HG03045 (cell line): Measurements from ENCODE around the gene SEMA4C.

Experiments used
- ATAC-seq: cut with Tn5 transposase; IDR thresholded peaks from one replicate; pipeline ENCODE4 v1.9.1; 2021; ENCODE audit warnings: mild to moderate bottlenecking, moderate library complexity; ENCODE audit not compliant: unreplicated experiment

The SEMA4C gene

DNA sequence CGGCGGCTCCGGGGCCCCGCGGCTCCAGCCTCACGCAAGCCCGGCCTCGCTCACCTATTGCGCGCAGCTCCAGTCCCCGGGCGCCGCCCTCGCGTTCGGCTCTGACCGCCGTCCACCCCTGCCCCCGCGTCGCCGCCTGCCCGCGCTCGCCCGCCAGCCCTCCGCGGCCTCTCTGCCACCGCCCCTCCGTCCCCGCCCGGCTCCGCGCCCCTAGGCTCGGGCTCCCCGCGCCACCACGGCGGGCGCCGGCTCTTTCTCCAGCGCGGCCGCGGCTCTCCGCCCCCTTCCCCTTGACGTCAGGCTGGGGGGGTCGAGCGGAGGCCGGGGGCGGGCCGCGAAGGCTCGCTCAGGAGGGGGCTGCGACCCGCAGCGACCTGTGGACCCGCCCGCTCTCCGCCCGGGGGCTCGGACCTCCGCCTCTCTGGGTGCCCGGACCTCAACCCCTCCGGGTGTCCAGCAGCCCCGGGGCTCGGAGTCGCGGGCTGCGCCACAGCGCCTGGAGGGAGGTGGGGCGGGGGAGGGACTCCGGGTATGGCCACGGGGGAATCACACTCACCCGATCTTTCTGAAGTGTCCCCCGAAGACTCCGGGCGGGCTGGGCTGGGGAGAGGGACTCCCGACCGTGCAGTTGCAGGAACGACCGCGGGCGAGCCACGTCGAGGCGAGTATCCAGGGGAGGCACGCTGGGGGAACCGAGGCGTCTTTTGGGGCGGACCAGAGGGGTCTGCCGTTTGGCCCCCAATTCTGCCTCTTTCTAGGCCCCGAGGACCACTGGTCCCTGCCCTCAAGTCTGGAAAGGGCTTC lies at the start of gene SEMA4C:
SEMA4C (minus strand) TSS at position 259 of the 804 bp plus-strand sequence. CDS start 2,194 bp downstream, outside the sequence.
- ATAC-seq = no peak

- ATAC-seq = no peak
These were observed 49.1 kb upstream of the SEMA4C start for GRCh38 chr2:96918754-96919550.

DNA sequence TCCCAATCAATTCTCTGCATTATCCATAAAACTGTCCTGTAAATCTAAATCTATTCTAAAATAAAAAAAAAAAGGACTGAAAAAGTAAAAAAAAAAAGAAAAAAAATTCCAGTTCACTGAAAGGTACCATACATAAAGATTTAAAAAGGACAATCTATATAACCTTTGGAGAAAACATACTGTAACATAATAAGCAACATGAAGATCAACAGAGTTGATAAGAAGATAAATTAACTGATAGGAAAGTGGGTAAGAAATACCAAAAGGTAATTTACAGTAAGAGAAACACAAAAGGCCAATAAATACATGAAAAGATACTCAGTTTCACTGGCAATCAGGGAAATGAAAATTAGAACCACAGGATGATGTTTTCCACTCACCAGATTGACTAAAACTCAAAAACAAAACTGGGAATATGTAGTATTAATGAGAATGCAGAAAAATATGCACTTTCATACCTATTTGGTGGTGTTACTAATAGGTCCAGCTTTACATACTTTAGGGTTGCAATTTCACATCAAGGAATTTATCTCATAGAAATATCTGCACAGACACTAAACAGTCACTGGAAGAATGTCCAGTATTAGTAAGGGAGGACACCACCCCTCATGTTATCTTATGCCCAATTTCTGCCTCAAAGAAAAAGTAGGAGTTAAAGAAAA lies 48.3 kb upstream of the SEMA4C start:
- ATAC-seq = no peak

DNA sequence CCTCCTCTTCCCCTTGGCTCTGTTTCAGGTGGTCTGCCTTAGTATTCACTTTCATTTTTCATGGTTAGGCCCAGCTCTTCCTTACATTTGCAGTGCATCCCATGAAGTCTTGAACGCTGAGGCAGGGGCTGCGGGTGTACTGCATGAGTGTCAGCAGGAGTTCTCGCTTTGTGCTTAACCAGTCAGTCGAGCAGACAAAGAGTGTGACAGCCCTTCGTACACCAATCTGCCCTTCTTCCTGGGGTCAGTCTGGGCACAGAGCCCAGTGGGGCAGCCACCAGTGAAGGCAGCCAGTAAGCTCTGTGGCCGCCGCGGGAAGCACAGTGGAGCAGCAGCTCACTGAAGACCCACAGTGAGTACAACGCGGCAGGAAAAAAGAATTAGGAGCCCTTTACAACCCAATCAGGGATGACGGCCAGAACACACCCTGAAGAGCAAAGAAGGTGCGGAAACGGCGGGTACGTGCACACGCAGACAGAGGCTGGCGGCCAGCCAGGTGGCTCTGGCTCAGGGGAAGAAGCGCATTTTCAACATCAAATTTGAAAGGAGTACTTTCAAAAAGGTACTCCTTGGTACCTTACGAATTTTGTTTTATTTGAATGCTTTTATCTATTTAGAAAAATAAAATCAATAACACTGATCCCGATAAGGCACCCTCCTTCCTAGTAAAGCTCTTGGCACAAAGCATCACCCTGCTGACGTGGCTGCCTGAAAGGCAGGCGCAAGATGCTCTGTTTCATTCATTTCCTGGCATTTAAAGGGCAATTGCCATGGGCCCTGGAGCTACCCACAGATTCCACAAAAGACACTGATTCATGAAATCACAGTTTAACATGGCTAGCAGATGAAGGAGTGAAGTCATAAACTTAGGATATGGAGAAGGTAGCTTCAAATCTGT lies 47.0 kb upstream of the SEMA4C start:
- ATAC-seq = no peak

DNA sequence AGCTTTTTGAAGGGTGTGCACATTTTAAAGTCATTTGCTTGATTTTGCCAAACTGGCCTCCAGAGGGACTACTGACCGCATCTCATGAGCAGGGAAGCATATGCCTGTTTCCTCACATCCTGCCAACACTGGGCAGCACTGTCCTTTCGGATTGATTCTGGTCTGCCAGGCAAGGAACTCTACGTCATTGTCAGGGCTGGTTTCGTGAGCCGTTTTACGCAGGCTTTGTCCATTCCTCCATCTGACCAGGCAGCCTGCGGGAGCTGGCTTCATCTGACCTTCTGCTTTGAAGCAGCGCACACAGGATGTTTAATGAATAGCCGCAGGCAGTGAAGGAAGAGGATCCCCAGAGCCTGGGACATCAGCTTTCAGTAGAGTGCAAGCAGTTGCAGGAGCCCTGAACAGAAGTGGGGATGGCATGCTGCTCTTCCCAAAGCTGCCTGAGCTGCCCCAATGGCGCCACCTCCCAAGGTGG lies 46.3 kb upstream of the SEMA4C start:
- ATAC-seq = no peak

- no peak for ATAC-seq
These were observed 44.5 kb upstream of the SEMA4C start for GRCh38 chr2:96914332-96914731.

DNA sequence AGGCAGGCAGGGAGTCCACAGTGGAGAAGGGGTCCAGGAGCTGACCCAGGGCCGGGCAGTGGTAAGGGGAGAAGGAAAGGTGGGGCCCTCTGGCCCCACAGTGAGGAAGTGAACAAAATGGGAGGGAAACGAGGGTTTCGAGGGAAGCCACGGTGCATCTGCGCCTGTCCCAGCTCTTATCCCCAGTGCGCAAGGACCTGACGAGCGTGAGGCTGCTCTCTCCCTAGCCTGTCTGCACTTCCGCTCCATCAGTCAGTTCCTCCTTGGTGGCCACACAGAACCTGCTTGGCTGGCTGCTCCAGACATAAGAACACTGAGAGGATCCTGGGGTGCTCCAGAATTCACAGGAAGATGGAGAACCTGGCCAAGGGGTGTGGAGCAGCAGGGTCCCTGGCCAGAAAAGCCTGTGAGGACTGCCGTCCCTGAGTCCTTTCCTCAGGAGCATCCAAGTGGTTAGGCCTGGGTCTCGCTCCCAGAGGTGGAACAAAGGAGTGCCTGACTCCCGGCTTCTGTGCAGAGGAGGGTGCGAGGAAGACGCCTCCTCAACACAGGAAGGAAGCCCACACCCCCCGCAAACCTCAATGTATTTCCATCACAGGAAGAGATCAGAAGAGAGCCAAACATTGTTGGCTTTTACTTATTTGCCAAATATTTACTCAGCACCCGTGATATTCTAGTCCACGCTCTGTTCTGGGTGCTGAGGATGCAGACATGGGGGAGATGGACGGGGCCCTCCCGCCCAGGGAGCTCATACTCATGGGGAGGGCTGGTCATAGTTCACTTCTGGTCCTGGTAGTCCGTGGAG lies 43.7 kb upstream of the SEMA4C start:
- ATAC-seq = no peak

GRCh38 chr2:96913117-96913397 lies 43.2 kb upstream of the SEMA4C start:
- no peak for ATAC-seq

GRCh38 chr2:96912346-96913116 lies 42.7 kb upstream of the SEMA4C start:
- ATAC-seq = no peak

DNA sequence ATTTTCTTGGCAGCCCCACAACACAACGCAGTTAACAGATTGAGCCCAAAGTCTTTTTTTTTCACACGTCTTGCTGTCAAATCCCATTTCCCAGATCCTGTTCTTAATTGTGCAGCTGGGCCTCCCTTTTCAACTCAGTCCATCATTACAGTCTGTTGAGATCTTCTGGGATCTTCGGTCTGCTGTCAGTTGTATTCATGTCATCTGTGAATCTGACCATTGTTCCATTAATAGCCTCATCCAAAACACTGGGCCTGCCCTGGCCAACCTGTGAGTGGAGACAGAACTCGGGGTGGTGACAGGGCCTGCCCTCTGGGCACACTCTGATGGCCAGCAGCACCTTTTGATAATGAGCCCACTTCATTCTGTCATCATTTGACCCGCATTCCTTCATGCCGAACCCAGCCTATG lies 39.7 kb upstream of the SEMA4C start:
- ATAC-seq = no peak

DNA sequence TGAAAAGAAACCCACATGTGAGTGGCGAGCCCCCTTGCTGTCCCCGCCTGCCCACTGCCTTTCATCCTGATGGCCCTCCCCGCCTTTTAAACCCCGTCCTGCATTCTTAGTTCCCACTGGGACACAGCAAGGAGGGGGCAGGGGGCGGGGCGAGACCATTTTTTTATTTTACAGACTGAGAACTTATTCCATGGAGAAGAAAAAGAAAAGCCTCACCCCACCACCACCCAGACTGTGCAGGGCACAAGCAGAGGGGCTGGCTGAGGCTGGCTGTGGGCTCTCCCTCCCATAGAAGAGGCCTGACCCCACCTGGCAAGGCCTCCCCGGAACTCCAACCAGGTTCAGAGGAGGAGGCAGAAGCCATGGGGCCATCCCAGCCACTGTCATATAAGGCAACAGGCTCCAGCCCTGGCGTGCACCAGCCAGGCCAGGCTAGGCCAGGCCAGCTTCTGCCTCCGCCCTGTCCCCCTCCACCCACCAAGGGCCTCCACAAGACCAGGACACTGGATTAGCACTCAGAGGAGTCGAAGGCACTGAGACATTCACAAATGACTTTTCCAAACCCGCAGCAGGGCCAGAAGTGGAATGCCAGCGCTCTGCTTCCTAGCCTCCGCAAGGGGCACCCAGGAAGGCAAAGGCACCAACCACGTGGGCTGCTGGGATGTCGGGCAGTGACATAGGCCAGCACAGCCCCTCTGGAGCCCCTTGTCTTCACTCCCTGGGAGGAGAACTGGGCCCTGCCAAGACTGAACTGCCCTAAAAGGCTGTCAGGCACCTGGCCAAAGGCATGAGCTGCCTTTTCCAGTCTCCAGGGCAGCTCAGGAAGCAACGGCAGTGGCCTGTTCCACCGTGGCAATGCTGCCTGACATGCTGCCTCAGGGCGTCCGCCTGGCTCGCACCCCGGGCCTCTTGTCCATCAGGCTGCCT lies 37.5 kb upstream of the SEMA4C start:
- no peak for ATAC-seq

GRCh38 chr2:96906729-96907114 lies 36.8 kb upstream of the SEMA4C start:
- ATAC-seq = no peak

GRCh38 chr2:96903815-96904214 lies 33.9 kb upstream of the SEMA4C start:
- no peak for ATAC-seq

- ATAC-seq = no peak
These were observed 33.4 kb upstream of the SEMA4C start for GRCh38 chr2:96903318-96903717.

- no peak for ATAC-seq
These were observed 30.4 kb upstream of the SEMA4C start for GRCh38 chr2:96900237-96900636.

- no peak for ATAC-seq
These were observed 29.5 kb upstream of the SEMA4C start for GRCh38 chr2:96899413-96899741.

DNA sequence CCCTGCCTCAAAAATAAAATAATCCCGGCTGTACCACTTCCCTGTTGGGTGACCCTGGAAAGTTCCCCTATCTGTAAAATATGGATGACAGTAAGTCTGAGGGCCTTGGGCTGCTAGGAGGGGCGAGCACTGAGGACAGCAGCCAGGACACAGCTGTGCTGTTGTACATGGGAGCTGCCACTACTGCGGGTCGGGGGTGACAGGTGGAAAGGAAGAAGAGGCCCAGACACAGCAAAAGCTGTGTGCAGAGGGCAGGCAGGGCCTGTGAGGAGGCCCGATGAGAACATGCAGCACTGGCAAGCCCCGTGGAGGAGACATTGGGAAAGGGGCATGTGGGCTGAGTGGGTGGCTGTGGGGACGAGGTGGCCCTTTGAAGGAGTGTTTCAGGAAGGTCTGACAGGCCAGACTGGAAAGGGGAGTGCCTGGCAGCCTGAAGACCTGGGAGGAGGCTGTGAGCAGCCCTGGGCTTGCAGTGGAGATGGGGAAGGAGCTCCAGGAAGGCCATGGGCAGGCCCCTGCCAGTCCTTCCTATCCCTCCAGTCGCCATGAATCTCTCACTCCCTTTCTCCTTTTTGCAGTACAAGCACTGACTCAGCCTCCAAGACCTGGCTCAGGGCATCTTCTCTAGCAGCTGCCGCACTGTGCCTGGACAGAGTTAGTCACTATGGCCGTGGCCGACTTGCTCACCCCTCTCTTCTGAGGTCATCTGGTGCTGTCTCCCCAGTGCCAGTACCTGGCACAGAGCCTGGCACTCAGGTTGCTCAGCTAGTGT lies 28.9 kb upstream of the SEMA4C start:
- no peak for ATAC-seq

DNA sequence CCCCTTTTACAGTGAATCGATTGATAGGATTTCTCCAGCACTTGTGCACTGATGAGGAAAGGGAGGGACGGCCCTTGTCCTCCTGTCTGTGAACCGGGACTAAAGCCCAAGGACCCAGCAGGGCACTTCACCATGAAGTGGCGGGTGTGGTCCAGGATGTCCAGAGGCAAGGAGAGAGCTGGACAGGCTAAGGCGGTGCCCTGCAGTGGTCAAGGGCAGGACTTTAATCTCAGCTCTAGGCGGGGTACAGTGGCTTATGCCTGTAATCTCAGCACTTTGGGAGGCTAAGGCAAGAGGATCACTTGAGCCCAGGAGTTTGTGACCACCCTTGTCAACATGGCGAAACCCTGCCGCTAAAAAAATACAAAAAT lies 28.2 kb upstream of the SEMA4C start:
- ATAC-seq = no peak
